Esophagus squamous epithelium (tissue), 4 donors: Measurements from ENCODE around the gene NDC1.

Source experiments
- POLR2A ChIP-seq, 4 donors: fragments of 450-650 bp; IDR thresholded peaks; one replicate each; pipeline ENCODE4 v1.6.1; 2017; ENCODE audit warnings: antibody characterized with exemption in 4 of 4, mild to moderate bottlenecking in 4 of 4, moderate library complexity in 3 of 4
- TF ChIP-seq, protein P1 (sequence below), 6 experiments: fragments of 450-650 bp in 4 of 6; fragments of 200-600 bp in 2 of 6; sonication (generic) in 2 of 6; IDR thresholded peaks; one replicate each; pipeline ENCODE4 v1.5.1; 2016 to 2019; ENCODE audit warnings: antibody characterized with exemption in 6 of 6, mild to moderate bottlenecking in 4 of 6, moderate library complexity in 4 of 6

DNA sequence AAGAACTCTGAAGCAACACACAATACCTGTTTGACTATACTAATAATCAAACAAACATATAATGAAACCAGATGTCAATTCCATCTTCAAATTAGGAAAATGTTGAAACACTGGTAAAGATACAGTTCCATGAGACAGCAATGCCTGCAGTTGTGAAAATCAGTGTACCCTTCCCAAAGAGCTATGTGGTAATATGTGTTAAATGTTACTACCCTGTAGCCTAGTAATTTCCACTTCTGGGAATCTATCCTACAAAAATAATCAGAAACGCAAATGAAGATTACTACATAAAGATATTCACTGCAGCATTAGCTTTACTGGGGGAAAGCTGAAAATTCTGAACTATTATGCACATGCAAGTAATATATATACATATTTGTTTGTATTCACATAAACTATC is 116.1 kb downstream of the NDC1 start:
- no peak for TF ChIP-seq POLR2A (IDR thresholded peaks at IDR 0.05)
- TF ChIP-seq, protein P1, sequence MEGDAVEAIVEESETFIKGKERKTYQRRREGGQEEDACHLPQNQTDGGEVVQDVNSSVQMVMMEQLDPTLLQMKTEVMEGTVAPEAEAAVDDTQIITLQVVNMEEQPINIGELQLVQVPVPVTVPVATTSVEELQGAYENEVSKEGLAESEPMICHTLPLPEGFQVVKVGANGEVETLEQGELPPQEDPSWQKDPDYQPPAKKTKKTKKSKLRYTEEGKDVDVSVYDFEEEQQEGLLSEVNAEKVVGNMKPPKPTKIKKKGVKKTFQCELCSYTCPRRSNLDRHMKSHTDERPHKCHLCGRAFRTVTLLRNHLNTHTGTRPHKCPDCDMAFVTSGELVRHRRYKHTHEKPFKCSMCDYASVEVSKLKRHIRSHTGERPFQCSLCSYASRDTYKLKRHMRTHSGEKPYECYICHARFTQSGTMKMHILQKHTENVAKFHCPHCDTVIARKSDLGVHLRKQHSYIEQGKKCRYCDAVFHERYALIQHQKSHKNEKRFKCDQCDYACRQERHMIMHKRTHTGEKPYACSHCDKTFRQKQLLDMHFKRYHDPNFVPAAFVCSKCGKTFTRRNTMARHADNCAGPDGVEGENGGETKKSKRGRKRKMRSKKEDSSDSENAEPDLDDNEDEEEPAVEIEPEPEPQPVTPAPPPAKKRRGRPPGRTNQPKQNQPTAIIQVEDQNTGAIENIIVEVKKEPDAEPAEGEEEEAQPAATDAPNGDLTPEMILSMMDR (IDR thresholded peaks at IDR 0.05), result no peak
